ENCODE results near the gene ARID1B.

DNA sequence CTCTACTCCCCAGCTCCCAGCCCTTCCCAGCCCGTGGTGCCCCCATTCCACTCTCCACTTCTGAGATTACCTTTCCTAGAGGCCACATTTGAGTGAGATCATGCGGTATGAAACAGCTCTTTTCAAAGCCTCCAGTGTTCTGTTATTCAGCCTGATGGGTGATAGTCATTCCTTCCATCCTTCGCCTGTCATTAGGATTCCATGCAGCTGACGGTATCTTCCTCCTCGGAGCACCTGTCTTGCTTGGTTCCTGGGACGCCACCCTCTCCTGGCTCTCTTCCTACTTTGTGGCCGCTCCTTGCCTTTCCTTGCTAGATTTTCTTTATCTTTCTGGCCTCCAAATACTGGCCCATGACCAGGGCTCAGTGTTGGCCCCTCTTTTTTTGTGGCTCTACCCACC lies 137.0 kb downstream of the ARID1B start:
- TF ChIP-seq, protein P1, sequence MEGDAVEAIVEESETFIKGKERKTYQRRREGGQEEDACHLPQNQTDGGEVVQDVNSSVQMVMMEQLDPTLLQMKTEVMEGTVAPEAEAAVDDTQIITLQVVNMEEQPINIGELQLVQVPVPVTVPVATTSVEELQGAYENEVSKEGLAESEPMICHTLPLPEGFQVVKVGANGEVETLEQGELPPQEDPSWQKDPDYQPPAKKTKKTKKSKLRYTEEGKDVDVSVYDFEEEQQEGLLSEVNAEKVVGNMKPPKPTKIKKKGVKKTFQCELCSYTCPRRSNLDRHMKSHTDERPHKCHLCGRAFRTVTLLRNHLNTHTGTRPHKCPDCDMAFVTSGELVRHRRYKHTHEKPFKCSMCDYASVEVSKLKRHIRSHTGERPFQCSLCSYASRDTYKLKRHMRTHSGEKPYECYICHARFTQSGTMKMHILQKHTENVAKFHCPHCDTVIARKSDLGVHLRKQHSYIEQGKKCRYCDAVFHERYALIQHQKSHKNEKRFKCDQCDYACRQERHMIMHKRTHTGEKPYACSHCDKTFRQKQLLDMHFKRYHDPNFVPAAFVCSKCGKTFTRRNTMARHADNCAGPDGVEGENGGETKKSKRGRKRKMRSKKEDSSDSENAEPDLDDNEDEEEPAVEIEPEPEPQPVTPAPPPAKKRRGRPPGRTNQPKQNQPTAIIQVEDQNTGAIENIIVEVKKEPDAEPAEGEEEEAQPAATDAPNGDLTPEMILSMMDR (IDR thresholded peaks at IDR 0.05), result no peak
- TF ChIP-seq EZH2 (IDR thresholded peaks at IDR 0.05; ENCODE audit: borderline replicate concordance, insufficient read depth, low read depth, low read length, poor library complexity, severe bottlenecking), result no peak
